Epithelial cell of proximal tubule (primary cell): ENCODE results near the gene PTPN11. TPM values are rescaled to one million over a fixed set of nuclear protein-coding genes. Genes with fewer than 3 reads are reported as not detected.
"Not testable (repeated sequence)": the region's sequence is repeated elsewhere in the genome, so short reads cannot be mapped to it uniquely, and the experiment has no call there.

Experiments used
- DNase-seq: peaks from one replicate; pipeline ENCODE4 v3.0.0-alpha.2; 2011; ENCODE audit warnings: low read depth
- H3K4me3 ChIP-seq: 2 replicates; pipeline ENCODE4 v1.5.1; 2011; ENCODE audit warnings: low read depth, mild to moderate bottlenecking, low read length
- CTCF ChIP-seq: conservative IDR thresholded peaks from 2 replicates; pipeline ENCODE4 v1.5.1; 2012; ENCODE audit warnings: low read depth, mild to moderate bottlenecking, low read length
- total RNA-seq: library from RNA; depleted of rRNA; stranded (reverse); fragments of >200 nt; gene quantifications from 2 replicates; pipeline ENCODE4 v1.2.3, GENCODE V29; 2015

The PTPN11 gene
- total RNA-seq, 1 donor from 2014 or later, result 80.5 TPM

- DNase-seq, result no peak
- no peak for TF ChIP-seq CTCF
- H3K4me3 ChIP-seq, result peak overlapping the region; percentile 62
Measured at GRCh38 chr12:112381406-112381882, 37.3 kb upstream of the PTPN11 start.

- no peak for DNase-seq
- no peak for TF ChIP-seq CTCF
- H3K4me3 ChIP-seq, result peak within 1 kb of the TSS; percentile 62
Measured at GRCh38 chr12:112381883-112382796, 36.6 kb upstream of the PTPN11 start, which contains the start of gene HECTD4. TSS of gene HECTD4 (minus strand) at chr12:112382431. CDS start at chr12:112382128, 303 bp downstream.

GRCh38 chr12:112382866-112383265 lies 35.9 kb upstream of the PTPN11 start:
- peak overlapping the region; percentile 62 for H3K4me3 ChIP-seq
- no peak for DNase-seq
- TF ChIP-seq CTCF, result no peak

GRCh38 chr12:112386726-112387125 lies 32.0 kb upstream of the PTPN11 start:
- H3K4me3 ChIP-seq, result no peak overlapping the region
- no peak for TF ChIP-seq CTCF
- DNase-seq, result no peak

GRCh38 chr12:112389228-112389627 lies 29.5 kb upstream of the PTPN11 start:
- no peak overlapping the region for H3K4me3 ChIP-seq
- no peak for DNase-seq
- TF ChIP-seq CTCF, result no peak

- H3K4me3 ChIP-seq, DNase-seq: not testable (repeated sequence)
Measured at GRCh38 chr12:112389922-112390654, 28.7 kb upstream of the PTPN11 start.

- TF ChIP-seq CTCF, result no peak
- no peak for DNase-seq
Measured at GRCh38 chr12:112393328-112393727, 25.4 kb upstream of the PTPN11 start.

More at GRCh38 chr12:112393328-112393727, 25.4 kb upstream of the PTPN11 start:
- no peak overlapping the region for H3K4me3 ChIP-seq
